Thymus (tissue), 11 donors: ENCODE measurements around the gene TMBIM4. TPM values are rescaled to one million over a fixed set of nuclear protein-coding genes. Genes with fewer than 3 reads are reported as not detected.
A peak's percentile ranks its signal among the peaks of the same experiment; 100 is the strongest.

Experiments
- DNase-seq, 9 donors: peaks; one replicate each; pipeline ENCODE4 v3.0.0-alpha.2; 2013; ENCODE audit warnings: low spot score in 9 of 9, low read depth in 6 of 9, missing footprints in 1 of 9
- H3K27ac ChIP-seq, 2 donors: one replicate each; pipeline ENCODE4 v1.5.1; 2013; ENCODE audit warnings: control low read depth in 1 of 2, low read depth in 1 of 2, low read length in 1 of 2, mild to moderate bottlenecking in 1 of 2, moderate library complexity in 1 of 2
- H3K27me3 ChIP-seq, 2 donors: one replicate each; pipeline ENCODE4 v1.5.1; 2013; ENCODE audit warnings: low read length in 1 of 2; ENCODE audit not compliant: control insufficient read depth in 2 of 2, insufficient read depth in 1 of 2
- H3K36me3 ChIP-seq, 2 donors: one replicate each; pipeline ENCODE4 v1.5.1; 2013; ENCODE audit warnings: low read length in 1 of 2, mild to moderate bottlenecking in 1 of 2, moderate library complexity in 1 of 2; ENCODE audit not compliant: control insufficient read depth in 2 of 2, insufficient read depth in 2 of 2
- H3K4me1 ChIP-seq, 2 donors: one replicate each; pipeline ENCODE4 v1.5.1; 2013; ENCODE audit warnings: low read length in 2 of 2; ENCODE audit not compliant: control insufficient read depth in 2 of 2, insufficient read depth in 2 of 2
- H3K4me3 ChIP-seq, 2 donors: one replicate each; pipeline ENCODE4 v1.5.1; 2013; ENCODE audit warnings: low read length in 2 of 2, control low read depth in 1 of 2, mild to moderate bottlenecking in 1 of 2
- H3K9me3 ChIP-seq, 2 donors: one replicate each; pipeline ENCODE4 v1.5.1; 2013; ENCODE audit warnings: low read length in 1 of 2, mild to moderate bottlenecking in 1 of 2; ENCODE audit not compliant: control insufficient read depth in 2 of 2, insufficient read depth in 1 of 2
- WGBS: extraction: QIAGEN DNeasy Blood & Tissue Kit; methylation state at CpG from one replicate; pipeline ENCODE4 v1.1.7; 2013; 5-methylcytosine and 5-hydroxymethylcytosine counted together
- polyA plus RNA-seq: library from polyadenylated mRNA; stranded (reverse); fragments of 200-250 nt; gene quantifications from one replicate; pipeline ENCODE4 v1.2.3, GENCODE V29; 2013
- total RNA-seq: library from RNA; stranded (reverse); fragments of 120-200 nt; gene quantifications from one replicate; pipeline ENCODE4 v1.2.4, GENCODE V29; 2013
- donor health status: healthy.

The TMBIM4 gene
- total and polyA plus RNA-seq, 2 donors: 88.7 to 144 TPM

DNA sequence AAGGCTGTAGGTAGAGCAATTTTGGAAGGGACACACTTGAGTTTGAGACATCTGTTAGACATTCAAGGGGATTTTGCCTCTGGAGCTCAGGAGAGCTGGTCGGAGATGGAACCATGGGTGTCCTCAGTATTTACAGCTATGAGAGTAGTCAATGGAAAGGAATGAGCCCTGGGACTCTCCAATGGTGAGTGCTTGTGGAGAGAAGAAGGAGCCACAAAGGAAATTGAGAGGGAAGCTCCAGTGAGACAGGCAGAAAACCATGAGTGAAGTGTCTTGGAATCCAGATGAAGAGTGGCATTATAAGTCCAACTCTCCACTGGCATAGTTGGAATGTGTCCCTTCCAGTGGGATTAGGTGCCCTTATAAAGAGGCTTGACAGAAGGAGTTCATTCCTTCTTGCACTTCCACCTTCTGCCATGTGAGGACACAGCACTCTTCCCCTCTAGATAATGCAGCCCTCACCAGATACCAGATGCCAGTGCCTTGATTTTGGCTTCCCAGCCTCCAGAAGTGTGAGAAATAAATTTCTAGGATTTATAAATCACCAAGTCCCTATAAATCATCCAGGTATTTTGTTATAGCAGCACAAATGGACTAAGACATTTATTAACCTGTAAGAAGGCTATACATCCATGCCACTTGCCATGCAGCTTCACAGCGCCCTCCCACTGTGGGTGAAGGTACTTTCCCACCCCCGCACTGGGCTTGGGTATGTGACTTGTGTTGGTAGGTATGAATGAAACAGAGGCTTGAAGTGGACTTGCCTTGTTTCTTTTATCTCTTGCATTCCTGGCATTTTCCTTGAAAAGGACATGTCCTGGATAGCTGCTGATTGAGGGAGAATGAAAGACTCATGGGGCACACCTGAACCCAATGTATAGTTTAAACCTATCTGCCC is 66.5 kb downstream of the TMBIM4 start:
- no peaks in the 10 kb centered on the region for H3K4me1 ChIP-seq
- H3K27ac ChIP-seq: no peak overlapping the region
- no peaks in the 10 kb centered on the region for H3K36me3 ChIP-seq
- H3K9me3 ChIP-seq: no peaks in the 10 kb centered on the region
- H3K4me3 ChIP-seq: no peak overlapping the region
- no peaks in the 10 kb centered on the region for H3K27me3 ChIP-seq
- 98% methylated on average over 3 of the region's 3 CpGs for WGBS
- DNase-seq: no peak

DNA sequence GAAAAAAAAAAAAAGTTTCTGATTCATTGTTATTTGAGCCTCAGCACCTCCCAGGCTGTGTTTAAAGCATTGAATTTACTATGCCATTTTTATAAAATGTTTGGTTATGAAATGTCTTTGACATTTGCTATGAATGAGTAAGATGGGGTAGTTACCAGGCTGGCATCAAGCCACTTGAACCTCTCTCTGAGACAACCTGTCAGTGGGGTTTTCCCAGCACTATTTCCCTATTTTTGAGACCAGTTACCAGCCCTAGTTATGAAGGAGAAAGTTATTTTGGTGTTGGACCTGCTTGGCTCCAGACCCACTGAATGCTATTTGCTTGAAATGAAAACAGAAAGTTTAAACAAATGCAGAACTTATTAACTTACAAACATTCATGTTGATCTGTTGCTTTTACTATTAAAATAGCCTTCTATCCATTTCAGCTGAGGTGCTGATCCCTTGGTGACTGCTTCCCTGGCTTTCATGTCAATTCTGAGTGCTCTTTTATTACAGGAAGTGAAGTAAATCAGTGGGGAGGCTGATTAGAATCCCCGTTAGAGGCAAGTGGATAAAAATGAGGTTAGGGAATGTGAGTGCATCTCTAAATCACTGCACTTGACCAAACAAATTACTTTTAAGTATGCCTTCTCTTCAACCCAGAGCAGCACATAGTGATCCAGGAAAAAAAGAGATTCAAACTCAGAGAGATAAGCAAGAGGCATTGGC is 77.1 kb downstream of the TMBIM4 start:
- Histone ChIP-seq H3K27me3 (no peaks in the 10 kb centered on the region), H3K4me1 (no peaks in the 10 kb centered on the region), H3K9me3 (no peaks in the 10 kb centered on the region), H3K4me3 (no peak overlapping the region), H3K36me3 (no peaks in the 10 kb centered on the region), H3K27ac (no peak overlapping the region)
- WGBS: 19% methylated on average over 1 of the region's 1 CpG
- peak in 1 of 9 donors; percentile 22 for DNase-seq

DNA sequence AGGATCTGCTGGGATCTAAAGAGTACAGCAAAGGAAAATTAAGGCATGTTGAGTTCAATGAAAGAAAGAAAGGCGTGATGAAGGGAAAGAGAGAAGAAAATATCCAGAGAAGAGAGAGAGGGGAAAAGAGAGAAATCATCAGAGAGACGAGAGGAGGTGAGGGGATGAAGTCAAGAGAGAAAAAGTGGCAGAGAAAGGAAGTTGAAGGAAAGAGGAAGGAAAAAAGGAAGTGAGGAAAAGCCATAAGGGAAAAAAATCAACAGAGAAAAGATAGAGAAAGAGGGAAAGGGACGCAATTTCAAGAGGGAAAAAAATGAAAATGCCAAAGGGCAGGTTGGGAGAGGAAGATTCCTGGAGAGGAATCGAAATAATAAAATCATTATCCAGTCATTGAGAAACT is 79.6 kb downstream of the TMBIM4 start:
- no peak for DNase-seq
- no peaks in the 10 kb centered on the region for H3K27me3 ChIP-seq
- 91% methylated on average over 4 of the region's 4 CpGs for WGBS
- no peak overlapping the region for H3K27ac ChIP-seq
- H3K36me3 ChIP-seq: no peaks in the 10 kb centered on the region
- no peaks in the 10 kb centered on the region for H3K4me1 ChIP-seq
- H3K4me3 ChIP-seq: no peak overlapping the region
- no peaks in the 10 kb centered on the region for H3K9me3 ChIP-seq

DNA sequence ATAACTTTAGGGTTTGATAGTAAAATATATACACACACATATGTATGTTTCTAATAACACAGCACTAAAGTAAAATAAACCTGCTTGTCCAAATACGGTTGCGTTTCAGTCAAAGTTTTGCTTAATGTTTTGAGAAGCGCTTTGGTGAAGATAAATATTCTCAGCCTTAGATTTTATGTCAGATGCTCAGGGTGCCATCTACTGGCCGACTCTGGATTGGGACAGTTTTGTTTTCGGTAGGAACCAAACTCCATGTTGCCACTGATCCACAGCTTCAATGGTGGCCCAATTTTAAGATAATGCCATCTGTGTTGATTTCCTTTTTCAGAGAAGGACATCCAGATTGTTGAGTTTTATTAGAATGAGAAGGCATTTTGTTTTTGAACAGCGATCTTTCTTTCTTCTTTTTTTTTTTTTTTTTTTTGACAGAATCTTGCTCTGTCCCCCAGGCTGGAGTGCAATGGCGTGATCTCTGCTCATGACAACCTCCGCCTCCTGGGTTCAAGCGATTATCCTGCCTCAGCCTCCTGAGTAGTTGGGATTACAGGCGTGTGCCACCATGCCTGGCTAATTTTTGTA is 82.3 kb downstream of the TMBIM4 start:
- H3K9me3 ChIP-seq: no peaks in the 10 kb centered on the region
- no peaks in the 10 kb centered on the region for H3K27me3 ChIP-seq
- H3K27ac ChIP-seq: no peak overlapping the region
- H3K4me3 ChIP-seq: no peak overlapping the region
- H3K4me1 ChIP-seq: no peaks in the 10 kb centered on the region
- no peaks in the 10 kb centered on the region for H3K36me3 ChIP-seq
- WGBS: 43% methylated on average over 10 of the region's 10 CpGs
- peak in 8 of 9 donors; percentile 8 to 74 (median 42) for DNase-seq

DNA sequence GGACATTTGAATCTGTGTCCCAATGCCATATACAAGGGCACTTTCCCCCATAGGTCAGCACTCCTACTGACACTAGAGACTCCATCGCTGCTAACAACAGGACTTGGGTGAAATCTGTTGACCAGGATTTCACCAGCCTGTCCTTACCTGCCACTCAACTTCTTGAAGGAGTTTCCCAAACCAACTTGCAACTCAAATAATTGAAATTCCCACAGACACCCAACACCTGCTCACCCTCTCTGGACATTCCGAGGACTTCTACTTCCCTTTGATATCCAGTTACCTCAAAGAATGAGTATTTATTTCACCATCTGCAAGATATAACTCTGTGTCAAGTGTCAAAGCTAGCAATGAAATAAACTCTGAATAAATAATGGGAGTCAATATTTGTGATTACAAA is 83.8 kb downstream of the TMBIM4 start:
- no peaks in the 10 kb centered on the region for H3K4me1 ChIP-seq
- H3K9me3 ChIP-seq: no peaks in the 10 kb centered on the region
- DNase-seq: no peak
- H3K27ac ChIP-seq: no peak overlapping the region
- H3K27me3 ChIP-seq: no peaks in the 10 kb centered on the region
- H3K4me3 ChIP-seq: no peak overlapping the region
- H3K36me3 ChIP-seq: no peaks in the 10 kb centered on the region
- WGBS: 91% methylated on average over 2 of the region's 2 CpGs

Other genes with a start within 250 kb of the TMBIM4 start
- gene LLPH, start 39.2 kb downstream of the TMBIM4 start, total RNA-seq: 20.3 TPM
- gene LLPH, start 39.2 kb downstream of the TMBIM4 start, polyA plus RNA-seq: 29.2 TPM
- 2.5 TPM for gene IRAK3, start 19.2 kb upstream of the TMBIM4 start, total RNA-seq
- gene IRAK3, start 19.2 kb upstream of the TMBIM4 start, polyA plus RNA-seq: 5.9 TPM
- 5.4 TPM for gene HELB, start 132.5 kb upstream of the TMBIM4 start, total RNA-seq
- 3.2 TPM for gene HELB, start 132.5 kb upstream of the TMBIM4 start, polyA plus RNA-seq